GM06990 (cell line): ENCODE data around the gene CASK.

ENCODE experiments used
- DNase-seq: peaks from one replicate; pipeline ENCODE4 v3.0.0-alpha.2; 2011; ENCODE audit not compliant: insufficient read length; ENCODE audit errors: extremely low read depth
- H3K27me3 ChIP-seq: replicated peaks from 2 replicates; pipeline ENCODE4 v1.6.0; 2011; ENCODE audit warnings: low read length; ENCODE audit not compliant: control insufficient read depth, insufficient read depth
- H3K36me3 ChIP-seq: 2 replicates; pipeline ENCODE4 v1.5.1; 2011; ENCODE audit warnings: low read length; ENCODE audit not compliant: control insufficient read depth, insufficient read depth
- H3K4me3 ChIP-seq: replicated peaks from 2 replicates; pipeline ENCODE4 v1.5.1; 2011; ENCODE audit warnings: low read depth, mild to moderate bottlenecking, control low read depth, low read length
- TF ChIP-seq, protein P1 (sequence below): IDR thresholded peaks from 2 replicates; pipeline ENCODE4 v1.5.1; 2011; ENCODE audit warnings: low read length, control low read depth, mild to moderate bottlenecking, inconsistent platforms; ENCODE audit not compliant: insufficient read depth, poor library complexity, severe bottlenecking

Gene CASK

GRCh38 chrX:41837270-41837944 is 85.9 kb downstream of the CASK start:
- no peaks in the 10 kb centered on the region for H3K27me3 ChIP-seq
- DNase-seq = no peak
- no peaks in the 10 kb centered on the region for H3K36me3 ChIP-seq
- H3K4me3 ChIP-seq = no peak overlapping the region
- TF ChIP-seq, protein P1, sequence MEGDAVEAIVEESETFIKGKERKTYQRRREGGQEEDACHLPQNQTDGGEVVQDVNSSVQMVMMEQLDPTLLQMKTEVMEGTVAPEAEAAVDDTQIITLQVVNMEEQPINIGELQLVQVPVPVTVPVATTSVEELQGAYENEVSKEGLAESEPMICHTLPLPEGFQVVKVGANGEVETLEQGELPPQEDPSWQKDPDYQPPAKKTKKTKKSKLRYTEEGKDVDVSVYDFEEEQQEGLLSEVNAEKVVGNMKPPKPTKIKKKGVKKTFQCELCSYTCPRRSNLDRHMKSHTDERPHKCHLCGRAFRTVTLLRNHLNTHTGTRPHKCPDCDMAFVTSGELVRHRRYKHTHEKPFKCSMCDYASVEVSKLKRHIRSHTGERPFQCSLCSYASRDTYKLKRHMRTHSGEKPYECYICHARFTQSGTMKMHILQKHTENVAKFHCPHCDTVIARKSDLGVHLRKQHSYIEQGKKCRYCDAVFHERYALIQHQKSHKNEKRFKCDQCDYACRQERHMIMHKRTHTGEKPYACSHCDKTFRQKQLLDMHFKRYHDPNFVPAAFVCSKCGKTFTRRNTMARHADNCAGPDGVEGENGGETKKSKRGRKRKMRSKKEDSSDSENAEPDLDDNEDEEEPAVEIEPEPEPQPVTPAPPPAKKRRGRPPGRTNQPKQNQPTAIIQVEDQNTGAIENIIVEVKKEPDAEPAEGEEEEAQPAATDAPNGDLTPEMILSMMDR = no peak

GRCh38 chrX:41828826-41829225 is 94.5 kb downstream of the CASK start:
- DNase-seq = no peak
- TF ChIP-seq, protein P1 = no peak
- no peak overlapping the region for H3K4me3 ChIP-seq
- H3K27me3 ChIP-seq = no peaks in the 10 kb centered on the region
- no peaks in the 10 kb centered on the region for H3K36me3 ChIP-seq

DNA sequence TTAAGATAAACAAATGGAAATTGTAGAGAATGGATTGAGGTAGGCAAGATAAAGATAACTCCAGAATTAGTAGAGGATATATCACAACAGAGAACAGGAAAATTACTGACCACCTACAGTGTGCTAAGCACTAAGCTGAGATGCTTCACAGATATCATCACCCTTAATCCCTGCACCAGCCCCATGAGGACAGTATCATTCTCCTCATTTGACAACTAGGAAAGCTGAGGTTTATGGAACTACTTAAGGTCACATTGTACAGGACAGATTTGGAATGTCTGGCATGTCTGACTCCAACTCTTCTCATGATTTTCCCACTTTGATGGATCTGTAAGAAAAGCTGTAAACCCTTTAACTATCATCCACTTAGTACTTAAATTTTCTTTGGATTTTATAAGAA is 95.5 kb downstream of the CASK start:
- Histone ChIP-seq H3K4me3 (no peak overlapping the region), H3K27me3 (no peaks in the 10 kb centered on the region), H3K36me3 (no peaks in the 10 kb centered on the region)
- no peak for DNase-seq
- TF ChIP-seq, protein P1 = no peak

DNA sequence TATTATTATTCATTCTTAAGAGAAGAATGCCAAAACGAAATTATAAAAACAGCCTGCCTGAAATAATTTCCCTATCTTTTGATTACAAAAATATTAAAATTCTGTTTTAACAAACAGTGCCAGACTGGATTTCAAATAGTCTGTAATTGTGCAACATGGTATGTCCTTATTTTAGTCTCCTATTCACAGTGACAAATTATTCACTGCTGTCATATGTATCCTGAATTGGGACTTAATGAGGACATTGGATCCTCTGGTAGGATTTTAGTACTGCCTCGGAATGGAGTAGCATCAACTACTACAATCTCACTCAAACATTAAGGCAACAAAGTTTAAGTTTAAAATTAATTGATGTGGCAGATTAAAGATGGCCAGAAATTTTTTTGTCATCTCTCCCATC is 97.6 kb downstream of the CASK start:
- Histone ChIP-seq H3K27me3 (no peaks in the 10 kb centered on the region), H3K36me3 (no peaks in the 10 kb centered on the region), H3K4me3 (no peak overlapping the region)
- TF ChIP-seq, protein P1 = no peak
- DNase-seq = no peak

- TF ChIP-seq, protein P1 = no peak
- Histone ChIP-seq H3K36me3 (no peaks in the 10 kb centered on the region), H3K27me3 (no peaks in the 10 kb centered on the region), H3K4me3 (no peak overlapping the region)
- DNase-seq = no peak
These were observed 98.8 kb downstream of the CASK start for GRCh38 chrX:41824551-41824950.

DNA sequence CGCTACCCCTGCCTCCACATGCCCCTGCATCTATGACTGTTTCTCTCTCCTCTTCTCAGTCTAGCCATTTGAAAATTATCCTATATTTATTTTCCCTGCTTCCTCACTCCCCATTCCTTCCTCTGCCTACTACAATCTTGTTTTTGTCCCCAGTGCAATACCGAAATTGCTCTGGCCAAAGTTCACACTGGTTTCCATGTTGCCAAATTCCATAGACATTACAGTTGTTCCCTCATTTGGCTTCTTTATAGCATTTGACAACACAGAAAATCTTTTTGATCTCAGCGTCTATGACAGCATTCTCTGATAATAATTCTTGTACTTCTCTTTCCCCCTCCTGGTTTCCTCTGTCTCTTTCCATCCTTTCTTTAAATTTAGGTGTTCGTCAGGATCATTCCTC is 100.0 kb downstream of the CASK start:
- Histone ChIP-seq H3K4me3 (no peak overlapping the region), H3K36me3 (no peaks in the 10 kb centered on the region), H3K27me3 (no peaks in the 10 kb centered on the region)
- TF ChIP-seq, protein P1 = no peak
- DNase-seq = no peak
